Motor neuron (in vitro differentiated cells): ENCODE data around the gene VEZT. TPM values are rescaled to one million over a fixed set of nuclear protein-coding genes. Genes with fewer than 3 reads are reported as not detected.

Experiments
- ATAC-seq, 8 experiments: fragments of 200-7000 bp; cut with Tn5 transposase; replicated peaks in 6 of 8; 2 replicates each; pipeline ENCODE4 v1.8.0; 2021; ENCODE audit warnings: mild to moderate bottlenecking in 8 of 8, moderate library complexity in 8 of 8
- H3K27ac ChIP-seq, 2 donors: fragments of 250-450 bp; sonication (Bioruptor Pico); 2 replicates each; pipeline ENCODE4 v1.9.0; 2021; ENCODE audit warnings: antibody characterized with exemption in 2 of 2, mild to moderate bottlenecking in 2 of 2, moderate library complexity in 1 of 2
- H3K4me1 ChIP-seq, 2 donors: fragments of 250-450 bp; sonication (Bioruptor Pico); replicated peaks in 1 of 2; 2 replicates each; pipeline ENCODE4 v1.6.1; 2021; ENCODE audit warnings: antibody characterized with exemption in 2 of 2, mild to moderate bottlenecking in 2 of 2, moderate library complexity in 1 of 2
- H3K4me3 ChIP-seq, 5 donors: fragments of 250-450 bp; sonication (Bioruptor Pico); 2 replicates each; pipeline ENCODE4 v1.9.0; 2021; ENCODE audit warnings: antibody characterized with exemption in 5 of 5, mild to moderate bottlenecking in 5 of 5, moderate library complexity in 4 of 5
- WGBS, 10 experiments: fragments of 450-650 bp; shearing (Covaris generic); methylation state at CpG; one replicate each; pipeline ENCODE4 v1.0.0; 2022; 5-methylcytosine and 5-hydroxymethylcytosine counted together
- in situ Hi-C, 9 experiments: fragments of 400-800 bp; cut with MboI; loops; one replicate each; pipeline ENCODE4 v1.15.0; 2021; ENCODE audit warnings: low sequenced_read_pairs in 9 of 9, low pct_unique_long_range_greater_than_20kb in 2 of 9; ENCODE audit not compliant: unreplicated experiment in 9 of 9
- total RNA-seq, 8 experiments: library from RNA; unstranded; fragments of 300-600 nt; gene quantifications; 2 replicates each; pipeline versions ENCODE4 v1.2.3 to v1.2.4, GENCODE V29; 2022

VEZT gene
- total RNA-seq, 8 experiments from 2014 or later, result 77.5 to 166 (median 99.5) TPM

GRCh38 chr12:95204141-95204866 is 13.3 kb upstream of the VEZT start:
- Histone ChIP-seq H3K4me1 (peaks cover 14 to 16% of the 10 kb centered on the region in 2 donors), H3K4me3 (no peak overlapping the region), H3K27ac (no peak overlapping the region)
- peak; percentile 55 to 82 (median 76) for ATAC-seq
- in situ Hi-C loops, result no loop called here
- 0 to 100% (median 80%) methylated on average over 1 to 7 of the region's 11 CpGs; no CpG with 5 or more reads in 1 of the 10 experiments for WGBS, 10 experiments

- WGBS, 10 experiments, result 86 to 100% (median 100%) methylated on average over 1 to 2 of the region's 2 CpGs; no CpG with 5 or more reads in 3 of the 10 experiments
- in situ Hi-C loops, result no loop called here
- Histone ChIP-seq H3K4me1 (peaks cover 12 to 16% of the 10 kb centered on the region in 2 donors), H3K4me3 (no peak overlapping the region), H3K27ac (no peak overlapping the region)
- no peak for ATAC-seq
Measured at GRCh38 chr12:95205016-95205624, 12.5 kb upstream of the VEZT start.

- H3K4me3 ChIP-seq, result no peak overlapping the region
- in situ Hi-C loops, result no loop called here
- peaks cover 6 to 16% of the 10 kb centered on the region in 2 donors for H3K4me1 ChIP-seq
- WGBS, 10 experiments, result 17 to 88% (median 50%) methylated on average over 1 to 4 of the region's 4 CpGs; no CpG with 5 or more reads in 2 of the 10 experiments
- ATAC-seq, result peak in 7 of 8 experiments; percentile 11 to 87 (median 75)
- H3K27ac ChIP-seq, result peak overlapping the region in 1 of 2 donors; percentile 45
Measured at GRCh38 chr12:95205685-95206084, 11.9 kb upstream of the VEZT start.

GRCh38 chr12:95206916-95207315 is 10.7 kb upstream of the VEZT start:
- H3K27ac ChIP-seq, result no peak overlapping the region
- H3K4me1 ChIP-seq, result peaks cover 0 to 16% of the 10 kb centered on the region in 2 donors
- WGBS, 10 experiments, result 89 to 100% (median 100%) methylated on average over 1 to 8 of the region's 8 CpGs
- no peak for ATAC-seq
- H3K4me3 ChIP-seq, result no peak overlapping the region
- in situ Hi-C loops, result no loop called here

GRCh38 chr12:95207407-95207806 is 10.2 kb upstream of the VEZT start:
- Histone ChIP-seq H3K4me3 (no peak overlapping the region), H3K27ac (no peak overlapping the region), H3K4me1 (peaks cover 0 to 16% of the 10 kb centered on the region in 2 donors)
- no peak for ATAC-seq
- WGBS, 10 experiments, result 50 to 100% (median 80%) methylated on average over 2 of the region's 2 CpGs; no CpG with 5 or more reads in 2 of the 10 experiments
- in situ Hi-C loops, result no loop called here

- in situ Hi-C loops, result no loop called here
- 63 to 100% (median 90%) methylated on average over 1 to 7 of the region's 7 CpGs; no CpG with 5 or more reads in 1 of the 10 experiments for WGBS, 10 experiments
Measured at GRCh38 chr12:95208678-95209077, 8.9 kb upstream of the VEZT start.

GRCh38 chr12:95212586-95212985 is 5.0 kb upstream of the VEZT start:
- peaks cover 2 to 3% of the 10 kb centered on the region in 2 donors for H3K4me1 ChIP-seq
- ATAC-seq, result no peak
- H3K4me3 ChIP-seq, result no peak overlapping the region
- in situ Hi-C loops, result no loop called here
- no peak overlapping the region for H3K27ac ChIP-seq
- 72 to 100% (median 91%) methylated on average over 1 to 4 of the region's 4 CpGs for WGBS, 10 experiments

More at GRCh38 chr12:95208678-95209077, 8.9 kb upstream of the VEZT start:
- H3K4me3 ChIP-seq, result no peak overlapping the region
- H3K4me1 ChIP-seq, result peaks cover 0 to 15% of the 10 kb centered on the region in 2 donors
- no peak for ATAC-seq
- H3K27ac ChIP-seq, result no peak overlapping the region

GRCh38 chr12:95213119-95213518 is 4.5 kb upstream of the VEZT start:
- no peak for ATAC-seq
- in situ Hi-C loops, result no loop called here
- H3K4me1 ChIP-seq, result peaks cover 2 to 3% of the 10 kb centered on the region in 2 donors
- 86 to 100% (median 93%) methylated on average over 1 to 4 of the region's 4 CpGs; no CpG with 5 or more reads in 2 of the 10 experiments for whole genome bisulfite sequencing, 10 experiments
- H3K27ac ChIP-seq, result no peak overlapping the region
- no peak overlapping the region for H3K4me3 ChIP-seq

GRCh38 chr12:95213928-95214327 is 3.7 kb upstream of the VEZT start:
- ATAC-seq, result no peak
- no peak overlapping the region for H3K27ac ChIP-seq
- H3K4me3 ChIP-seq, result no peak overlapping the region
- in situ Hi-C loops, result no loop called here
- WGBS, 10 experiments, result 17 to 80% (median 60%) methylated on average over 1 of the region's 1 CpG; no CpG with 5 or more reads in 6 of the 10 experiments
- H3K4me1 ChIP-seq, result peaks cover 2 to 3% of the 10 kb centered on the region in 2 donors

- H3K4me1 ChIP-seq, result peaks cover 2 to 3% of the 10 kb centered on the region in 2 donors
- no peak for ATAC-seq
- WGBS, 10 experiments, result 87 to 94% (median 92%) methylated on average over 2 to 3 of the region's 3 CpGs; no CpG with 5 or more reads in 5 of the 10 experiments
- H3K27ac ChIP-seq, result no peak overlapping the region
- in situ Hi-C loops, result no loop called here
- H3K4me3 ChIP-seq, result no peak overlapping the region
Measured at GRCh38 chr12:95214466-95214865, 3.1 kb upstream of the VEZT start.

GRCh38 chr12:95215949-95216348 is 1.7 kb upstream of the VEZT start:
- H3K4me1 ChIP-seq, result peaks cover 5 to 9% of the 10 kb centered on the region in 2 donors
- no peak for ATAC-seq
- peak overlapping the region; percentile 58 to 84 (median 61) for H3K4me3 ChIP-seq
- no peak overlapping the region for H3K27ac ChIP-seq
- 0 to 23% (median 0%) methylated on average over 1 of the region's 1 CpG; no CpG with 5 or more reads in 3 of the 10 experiments for WGBS, 10 experiments
- in situ Hi-C loops, result no loop called here

- peak overlapping the region; percentile 58 to 84 (median 61) for H3K4me3 ChIP-seq
- H3K27ac ChIP-seq, result peak overlapping the region; percentile 58 to 79
- peaks cover 5 to 9% of the 10 kb centered on the region in 2 donors for H3K4me1 ChIP-seq
- peak in 6 of 8 experiments; percentile 0 to 16 (median 5) for ATAC-seq
- 0 to 4% (median 0%) methylated on average over 1 to 9 of the region's 45 CpGs for WGBS, 10 experiments
- in situ Hi-C loops, result no loop called here
Measured at GRCh38 chr12:95216711-95217376, 763 bp upstream of the VEZT start.
